ENCODE data around the gene ITCH. TPM values are rescaled to one million over a fixed set of nuclear protein-coding genes. Genes with fewer than 3 reads are reported as not detected.
A peak's percentile ranks its signal among the peaks of the same experiment; 100 is the strongest.

ITCH gene
- total RNA-seq, 1 experiment from 2014 or later = 63.9 TPM

DNA sequence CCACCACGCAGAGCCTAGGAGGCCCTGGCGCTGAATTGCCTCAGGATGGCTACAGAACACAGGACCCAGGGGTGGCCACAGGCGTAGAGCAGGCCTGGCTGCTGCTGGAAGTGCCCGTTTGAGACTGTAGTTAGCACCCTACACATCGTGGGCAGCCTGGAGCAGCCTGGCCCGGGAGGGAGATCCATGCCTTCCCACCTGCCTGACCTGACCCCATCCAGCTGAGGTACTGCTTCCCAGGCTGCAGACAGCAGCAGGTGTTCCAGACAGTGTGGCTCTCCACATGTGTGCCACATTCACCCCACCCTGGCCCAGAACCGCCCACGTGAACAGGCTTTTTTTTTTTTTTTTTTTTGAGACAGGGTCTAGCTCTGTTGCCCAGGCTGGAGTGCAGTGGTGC is 174.6 kb downstream of the ITCH start:
- BruUV-seq (replicated peaks) = no TSS peak
- TF ChIP-seq, protein P1, sequence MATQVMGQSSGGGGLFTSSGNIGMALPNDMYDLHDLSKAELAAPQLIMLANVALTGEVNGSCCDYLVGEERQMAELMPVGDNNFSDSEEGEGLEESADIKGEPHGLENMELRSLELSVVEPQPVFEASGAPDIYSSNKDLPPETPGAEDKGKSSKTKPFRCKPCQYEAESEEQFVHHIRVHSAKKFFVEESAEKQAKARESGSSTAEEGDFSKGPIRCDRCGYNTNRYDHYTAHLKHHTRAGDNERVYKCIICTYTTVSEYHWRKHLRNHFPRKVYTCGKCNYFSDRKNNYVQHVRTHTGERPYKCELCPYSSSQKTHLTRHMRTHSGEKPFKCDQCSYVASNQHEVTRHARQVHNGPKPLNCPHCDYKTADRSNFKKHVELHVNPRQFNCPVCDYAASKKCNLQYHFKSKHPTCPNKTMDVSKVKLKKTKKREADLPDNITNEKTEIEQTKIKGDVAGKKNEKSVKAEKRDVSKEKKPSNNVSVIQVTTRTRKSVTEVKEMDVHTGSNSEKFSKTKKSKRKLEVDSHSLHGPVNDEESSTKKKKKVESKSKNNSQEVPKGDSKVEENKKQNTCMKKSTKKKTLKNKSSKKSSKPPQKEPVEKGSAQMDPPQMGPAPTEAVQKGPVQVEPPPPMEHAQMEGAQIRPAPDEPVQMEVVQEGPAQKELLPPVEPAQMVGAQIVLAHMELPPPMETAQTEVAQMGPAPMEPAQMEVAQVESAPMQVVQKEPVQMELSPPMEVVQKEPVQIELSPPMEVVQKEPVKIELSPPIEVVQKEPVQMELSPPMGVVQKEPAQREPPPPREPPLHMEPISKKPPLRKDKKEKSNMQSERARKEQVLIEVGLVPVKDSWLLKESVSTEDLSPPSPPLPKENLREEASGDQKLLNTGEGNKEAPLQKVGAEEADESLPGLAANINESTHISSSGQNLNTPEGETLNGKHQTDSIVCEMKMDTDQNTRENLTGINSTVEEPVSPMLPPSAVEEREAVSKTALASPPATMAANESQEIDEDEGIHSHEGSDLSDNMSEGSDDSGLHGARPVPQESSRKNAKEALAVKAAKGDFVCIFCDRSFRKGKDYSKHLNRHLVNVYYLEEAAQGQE (IDR thresholded peaks at IDR 0.05; ENCODE audit: insufficient read depth in 1 of 2, low read depth in 2 of 2, low read length in 1 of 2) = no peak
- TF ChIP-seq SIN3A (IDR thresholded peaks at IDR 0.05; ENCODE audit: borderline replicate concordance, insufficient read depth, low read depth, low read length) = no peak
- TF ChIP-seq, protein P2, sequence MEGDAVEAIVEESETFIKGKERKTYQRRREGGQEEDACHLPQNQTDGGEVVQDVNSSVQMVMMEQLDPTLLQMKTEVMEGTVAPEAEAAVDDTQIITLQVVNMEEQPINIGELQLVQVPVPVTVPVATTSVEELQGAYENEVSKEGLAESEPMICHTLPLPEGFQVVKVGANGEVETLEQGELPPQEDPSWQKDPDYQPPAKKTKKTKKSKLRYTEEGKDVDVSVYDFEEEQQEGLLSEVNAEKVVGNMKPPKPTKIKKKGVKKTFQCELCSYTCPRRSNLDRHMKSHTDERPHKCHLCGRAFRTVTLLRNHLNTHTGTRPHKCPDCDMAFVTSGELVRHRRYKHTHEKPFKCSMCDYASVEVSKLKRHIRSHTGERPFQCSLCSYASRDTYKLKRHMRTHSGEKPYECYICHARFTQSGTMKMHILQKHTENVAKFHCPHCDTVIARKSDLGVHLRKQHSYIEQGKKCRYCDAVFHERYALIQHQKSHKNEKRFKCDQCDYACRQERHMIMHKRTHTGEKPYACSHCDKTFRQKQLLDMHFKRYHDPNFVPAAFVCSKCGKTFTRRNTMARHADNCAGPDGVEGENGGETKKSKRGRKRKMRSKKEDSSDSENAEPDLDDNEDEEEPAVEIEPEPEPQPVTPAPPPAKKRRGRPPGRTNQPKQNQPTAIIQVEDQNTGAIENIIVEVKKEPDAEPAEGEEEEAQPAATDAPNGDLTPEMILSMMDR (IDR thresholded peaks at IDR 0.05) = no peak
- TF ChIP-seq TCF7L2 (IDR thresholded peaks at IDR 0.05; ENCODE audit: low read depth, low read length) = no peak
- no peak for TF ChIP-seq POLR2AphosphoS5 (IDR thresholded peaks at IDR 0.05; ENCODE audit: low read depth, low read length)
- POLR2A ChIA-PET = no interaction called here
- no peak for ATAC-seq
- no peak overlapping the region for H3K4me3 ChIP-seq (ENCODE audit: low read depth in 2 of 2, low read length in 2 of 2)
- no peaks in the 10 kb centered on the region for H3K4me1 ChIP-seq (ENCODE audit: control insufficient read depth, insufficient read depth, low read length)
- no peaks in the 10 kb centered on the region for H3K9me3 ChIP-seq (ENCODE audit: control insufficient read depth, insufficient read depth, low read depth, low read length)
- in situ Hi-C loops (cut with HindIII; ENCODE audit: low pct_unique_long_range_greater_than_20kb, low sequenced_read_pairs) (no loop called here), intact Hi-C loops (cut with micrococcal nuclease; ENCODE audit: unreplicated experiment) (loop anchor here (2.0 kb wide), 1 partner anchor 171 kb away; no protein-coding TSS in a partner anchor)
- H3K27me3 ChIP-seq (ENCODE audit: control insufficient read depth, insufficient read depth, low read length) = no peaks in the 10 kb centered on the region
- H3K27ac ChIP-seq (ENCODE audit: low read length) = no peak overlapping the region
- DNase-seq (ENCODE audit: low read depth, low spot score) = no peak
- peaks cover 4% of the 10 kb centered on the region; the same call in 1 of the 2 replicates for H3K36me3 ChIP-seq (ENCODE audit: control insufficient read depth, insufficient read depth, low read length)
- CTCF ChIA-PET = interaction anchor here (0.6 to 1.2 kb wide), 2 partner anchors 28 to 170 kb away, joined by 3 to 5 read pairs; no protein-coding TSS in a partner anchor

DNA sequence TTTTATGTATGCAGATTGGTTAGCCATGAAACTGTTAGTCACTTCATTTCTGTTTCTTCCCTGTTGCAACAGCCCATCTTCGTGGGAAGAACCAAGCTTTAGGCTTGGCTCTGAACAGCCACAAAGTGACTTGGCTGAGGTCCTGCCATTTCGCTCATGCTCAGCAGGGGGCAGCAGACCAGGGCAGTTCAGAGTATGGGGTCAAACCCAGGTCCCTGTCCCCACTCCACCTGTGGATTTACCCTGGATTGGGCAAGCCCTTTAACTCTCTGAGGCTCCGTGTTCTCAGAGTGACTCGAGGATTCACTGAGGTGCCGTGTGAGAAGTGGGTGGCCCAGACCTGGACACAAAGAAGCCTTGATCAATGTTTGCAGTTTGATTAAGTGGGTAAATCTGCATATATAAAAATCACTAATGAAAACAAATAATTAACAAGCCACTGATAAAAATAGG is 175.6 kb downstream of the ITCH start:
- ChIA-PET POLR2A (no interaction called here), CTCF (interaction anchor here (0.6 to 1.2 kb wide), 3 partner anchors 169 to 231 kb away, joined by 3 to 5 read pairs (median 4); no protein-coding TSS in a partner anchor)
- ATAC-seq (peak; percentile 64; the same call in 1 of the 2 replicates), DNase-seq (ENCODE audit: low read depth, low spot score) (no peak)
- H3K36me3 ChIP-seq (ENCODE audit: control insufficient read depth, insufficient read depth, low read length) = peaks cover 4% of the 10 kb centered on the region; the same call in 1 of the 2 replicates
- no peak for TF ChIP-seq POLR2AphosphoS5 (IDR thresholded peaks at IDR 0.05; ENCODE audit: low read depth, low read length)
- no peak for TF ChIP-seq SIN3A (IDR thresholded peaks at IDR 0.05; ENCODE audit: borderline replicate concordance, insufficient read depth, low read depth, low read length)
- TF ChIP-seq, protein P2 (IDR thresholded peaks at IDR 0.05) = peak; percentile 94
- TF ChIP-seq TCF7L2 (IDR thresholded peaks at IDR 0.05; ENCODE audit: low read depth, low read length) = no peak
- TF ChIP-seq, protein P1 (IDR thresholded peaks at IDR 0.05; ENCODE audit: insufficient read depth in 1 of 2, low read depth in 2 of 2, low read length in 1 of 2) = no peak
- BruUV-seq (replicated peaks) = no TSS peak
- in situ Hi-C loops (cut with HindIII; ENCODE audit: low pct_unique_long_range_greater_than_20kb, low sequenced_read_pairs) = no loop called here
- no peak overlapping the region for H3K4me3 ChIP-seq (ENCODE audit: low read depth in 2 of 2, low read length in 2 of 2)
- intact Hi-C loops (cut with micrococcal nuclease; ENCODE audit: unreplicated experiment) = loop anchor here (2.0 kb wide), 1 partner anchor 170 kb away; no protein-coding TSS in a partner anchor
- H3K27me3 ChIP-seq (ENCODE audit: control insufficient read depth, insufficient read depth, low read length) = no peaks in the 10 kb centered on the region
- H3K27ac ChIP-seq (ENCODE audit: low read length) = no peak overlapping the region
- H3K4me1 ChIP-seq (ENCODE audit: control insufficient read depth, insufficient read depth, low read length) = no peaks in the 10 kb centered on the region
- no peaks in the 10 kb centered on the region for H3K9me3 ChIP-seq (ENCODE audit: control insufficient read depth, insufficient read depth, low read depth, low read length)
